H1 (cell line): Measurements from ENCODE around the gene CTNNA3. TPM values are rescaled to one million over a fixed set of nuclear protein-coding genes. Genes with fewer than 3 reads are reported as not detected.

Source experiments
- ASH2L ChIP-seq: fragments of 200-600, 300-600 bp; sonication (generic); IDR thresholded peaks from one replicate; pipeline ENCODE4 v1.7.1; 2017; ENCODE audit warnings: low read length
- polyA plus RNA-seq, 7 experiments: library from polyadenylated mRNA; depleted of rRNA in 3 of 7; stranded (reverse) in 5 of 7; unstranded in 2 of 7; fragments of >200 nt in 5 of 7; fragments of 200-250 nt in 2 of 7; gene quantifications; 1 replicate in 5 of 7; 2 replicates in 1 of 7; 4 replicates in 1 of 7; pipeline versions ENCODE4 v1.2.1 to v1.2.3, GENCODE V29; 2011 to 2013; ENCODE audit warnings: missing spikeins in 2 of 7, mixed read lengths in 2 of 7
- total RNA-seq: library from RNA; stranded (reverse); fragmentation: NEBNext Ultra II Directional; extraction: Animal tissue kit (Norgen Biotek cat#: 25700); gene quantifications from 2 replicates; pipeline ENCODE4 v1.2.1, GENCODE V29; 2021

The CTNNA3 gene
- total and polyA plus RNA-seq, 2 of the 8 experiments (the other 6 are each of a cell fraction or from before 2014, with no cell fraction given) = 1.3 to 1.5 TPM

- no peak for TF ChIP-seq ASH2L
- TF ChIP-seq, all 59 proteins: peak for 0
Observed at GRCh38 chr10:67296926-67297325, 399.1 kb downstream of the CTNNA3 start (continued).
